Measurements from ENCODE around the gene RIOK1. TPM values are rescaled to one million over a fixed set of nuclear protein-coding genes. Genes with fewer than 3 reads are reported as not detected.

Gene RIOK1
- total and polyA plus RNA-seq, 11 donors: 7.0 to 14.4 (median 9.7) TPM

GRCh38 chr6:7461416-7461815 is 71.8 kb downstream of the RIOK1 start:
- Histone ChIP-seq H3K4me3 (no peak overlapping the region), H3K27ac (no peak overlapping the region), H3K4me1 (no peaks in the 10 kb centered on the region), H3K36me3 (no peaks in the 10 kb centered on the region), H3K27me3 (no peaks in the 10 kb centered on the region), H3K9me3 (no peaks in the 10 kb centered on the region)
- no peak for DNase-seq
- WGBS, 4 donors: 83 to 95% (median 89%) methylated on average over 2 to 4 of the region's 4 CpGs
- TF ChIP-seq POLR2A (IDR thresholded peaks at IDR 0.05) (no peak), CTCF (IDR thresholded peaks at IDR 0.05) (no peak)
- intact Hi-C loops (cut with DNase I): no loop called here
- ATAC-seq: no peak

GRCh38 chr6:7463785-7464184 is 74.2 kb downstream of the RIOK1 start:
- H3K36me3 ChIP-seq: no peaks in the 10 kb centered on the region
- DNase-seq (no peak), ATAC-seq (no peak)
- peaks cover 0 to 22% (median 10%) of the 10 kb centered on the region in 12 donors for H3K4me1 ChIP-seq
- 37 to 51% (median 40%) methylated on average over 4 of the region's 4 CpGs for WGBS, 4 donors
- TF ChIP-seq POLR2A (IDR thresholded peaks at IDR 0.05): no peak
- no peak for TF ChIP-seq CTCF (IDR thresholded peaks at IDR 0.05)
- intact Hi-C loops (cut with DNase I): no loop called here
- no peaks in the 10 kb centered on the region for H3K27me3 ChIP-seq
- no peaks in the 10 kb centered on the region for H3K9me3 ChIP-seq
- no peak overlapping the region for H3K4me3 ChIP-seq
- H3K27ac ChIP-seq: no peak overlapping the region

GRCh38 chr6:7467007-7467897 is 77.6 kb downstream of the RIOK1 start:
- Histone ChIP-seq H3K36me3 (no peaks in the 10 kb centered on the region), H3K27me3 (no peaks in the 10 kb centered on the region), H3K4me3 (no peak overlapping the region), H3K4me1 (peaks cover 0 to 23% (median 12%) of the 10 kb centered on the region in 12 donors), H3K27ac (peak overlapping the region in 8 of 12 donors; percentile 27 to 79 (median 76)), H3K9me3 (no peaks in the 10 kb centered on the region)
- intact Hi-C loops (cut with DNase I): loop anchor here in 3 of 10 donors (5.0 kb wide), 2 partner anchors 40 to 75 kb away; partner anchors contain the start of gene DSP (in 2 of the 3)
- TF ChIP-seq CTCF (IDR thresholded peaks at IDR 0.05) (no peak), POLR2A (IDR thresholded peaks at IDR 0.05) (no peak)
- 32 to 52% (median 44%) methylated on average over 13 of the region's 13 CpGs for WGBS, 4 donors
- DNase-seq (peak in 2 of 5 donors; percentile 53 to 55), ATAC-seq (peak in 2 of 4 donors; percentile 66)

Other genes with a start within 250 kb of the RIOK1 start
- gene SSR1, start 76.6 kb upstream of the RIOK1 start, total RNA-seq: 100 to 1,000 TPM in 1 of 9 donors, 10 to 100 TPM in 8; 20.6 to 106 (median 67.9) TPM
- gene SSR1, start 76.6 kb upstream of the RIOK1 start, polyA plus RNA-seq: 10 to 100 TPM in 1 of 2 donors, 1 to 10 TPM in 1; 8.6 to 80.0 TPM
- gene CAGE1, start 66 bp upstream of the RIOK1 start, total RNA-seq: under 1 TPM in 1 of 9 donors, not detected in 8; 0.54 TPM
- gene CAGE1, start 66 bp upstream of the RIOK1 start, polyA plus RNA-seq: not detected
- gene DSP, start 151.9 kb downstream of the RIOK1 start, total RNA-seq: 100 to 1,000 TPM; 238 to 373 (median 337) TPM
- gene DSP, start 151.9 kb downstream of the RIOK1 start, polyA plus RNA-seq: 100 to 1,000 TPM in 1 of 2 donors, 10 to 100 TPM in 1; 81.9 to 130 TPM
- gene SNRNP48, start 200.4 kb downstream of the RIOK1 start, total RNA-seq: 10 to 100 TPM in 7 of 9 donors, 1 to 10 TPM in 2; 8.2 to 25.8 (median 13.3) TPM
- 10 to 100 TPM in 1 of 2 donors, 1 to 10 TPM in 1; 9.0 to 20.4 TPM for gene SNRNP48, start 200.4 kb downstream of the RIOK1 start, polyA plus RNA-seq

All from heart left ventricle (tissue), 16 donors.